ENCODE measurements around the gene CHID1. TPM values are rescaled to one million over a fixed set of nuclear protein-coding genes. Genes with fewer than 3 reads are reported as not detected.

Gene CHID1
- total RNA-seq, 2 donors from 2014 or later, result 61.2 to 195 TPM

DNA sequence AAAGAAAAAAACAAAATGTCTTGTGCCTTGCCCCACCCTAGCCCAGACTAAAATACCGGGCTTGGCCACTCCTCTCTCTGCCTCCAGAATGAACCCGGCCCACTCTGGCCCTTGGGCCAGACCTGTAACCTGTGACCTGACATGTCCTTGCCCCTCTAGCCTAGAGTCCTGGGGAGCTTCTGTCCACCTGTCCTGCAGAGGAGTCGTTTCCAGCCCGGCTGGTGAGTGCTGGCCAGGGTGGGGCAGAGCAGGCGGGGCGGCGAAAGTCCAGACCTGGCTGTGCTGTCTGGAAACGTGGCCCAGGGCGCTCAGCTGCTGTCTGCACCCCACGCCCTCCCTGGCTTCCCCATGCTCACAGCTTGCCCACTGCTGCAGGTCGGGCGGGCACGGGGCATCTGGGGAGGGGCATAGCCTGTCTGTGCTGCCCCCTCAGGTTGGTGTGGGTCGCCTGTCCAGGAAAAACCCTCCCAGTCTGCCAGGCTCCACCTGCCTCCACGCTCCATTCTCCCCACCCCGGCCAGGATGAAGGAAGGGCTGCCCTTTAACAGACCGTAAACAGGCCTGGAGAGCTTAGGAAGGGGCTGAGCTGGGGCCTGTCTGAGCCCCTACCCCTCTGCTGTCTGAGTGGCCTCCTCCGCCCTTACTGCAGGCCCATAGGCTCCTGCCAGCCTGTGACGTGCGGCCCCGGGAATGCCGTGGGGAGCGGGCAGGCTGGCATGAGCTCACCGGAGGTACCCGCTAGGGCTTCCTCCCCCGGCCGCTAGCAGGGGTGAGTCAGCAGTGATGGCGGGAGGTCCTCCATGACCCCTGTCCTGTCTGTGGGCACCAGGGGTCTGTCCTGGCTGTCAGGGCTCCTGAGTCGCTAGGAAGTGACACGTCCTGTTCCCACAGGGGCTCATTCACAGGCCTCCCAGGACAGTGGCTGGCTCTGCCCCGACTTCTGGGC is 76.0 kb downstream of the CHID1 start:
- peak overlapping the region; percentile 97 to 99 for H3K27ac ChIP-seq
- H3K4me3 ChIP-seq, result peak overlapping the region; percentile 94
- TF ChIP-seq CTCF (IDR thresholded peaks at IDR 0.05), result no peak
- H3K27me3 ChIP-seq (replicated peaks; ENCODE audit: insufficient read depth), result no peaks in the 10 kb centered on the region
- DNase-seq (ENCODE audit: low spot score) (peak; percentile 62), ATAC-seq (ENCODE audit: insufficient number of reproducible peaks, low FRiP score, low read depth) (peak; percentile 24)
- H3K9me3 ChIP-seq, result no peaks in the 10 kb centered on the region
- H3K4me1 ChIP-seq (ENCODE audit: control insufficient read depth in 1 of 2, low read depth in 2 of 2), result peaks cover 32 to 60% of the 10 kb centered on the region in 2 donors
- peaks cover 30% of the 10 kb centered on the region for H3K36me3 ChIP-seq

DNA sequence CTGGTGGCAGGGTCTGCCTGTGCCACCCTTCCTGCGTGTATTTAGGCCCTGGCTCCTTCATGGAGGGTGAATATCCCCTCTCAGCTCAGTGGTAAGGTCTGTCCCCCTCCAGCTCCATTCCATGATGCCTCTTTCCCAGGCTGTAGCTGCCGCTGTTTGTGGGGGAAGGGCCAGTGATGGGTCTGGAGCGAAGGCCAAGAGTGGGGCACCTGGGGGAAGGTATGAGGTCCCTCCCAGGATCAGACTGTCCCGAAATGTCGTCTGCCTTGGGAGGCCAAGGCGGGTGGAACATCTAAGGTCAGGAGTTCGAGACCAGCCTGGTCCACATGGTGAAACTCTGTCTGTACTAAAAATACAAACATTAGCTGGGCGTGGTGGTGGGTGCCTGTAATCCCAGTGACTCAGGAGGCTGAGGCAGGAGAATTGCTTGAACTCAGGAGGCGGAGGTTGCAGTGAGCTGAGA is 76.7 kb downstream of the CHID1 start:
- Histone ChIP-seq H3K4me3 (peak overlapping the region; percentile 94), H3K36me3 (peaks cover 23% of the 10 kb centered on the region), H3K9me3 (no peaks in the 10 kb centered on the region), H3K4me1 (ENCODE audit: control insufficient read depth in 1 of 2, low read depth in 2 of 2) (peaks cover 37 to 68% of the 10 kb centered on the region in 2 donors), H3K27me3 (replicated peaks; ENCODE audit: insufficient read depth) (no peaks in the 10 kb centered on the region), H3K27ac (peak overlapping the region; percentile 97 to 99)
- ATAC-seq (ENCODE audit: insufficient number of reproducible peaks, low FRiP score, low read depth) (no peak), DNase-seq (ENCODE audit: low spot score) (no peak)
- TF ChIP-seq CTCF (IDR thresholded peaks at IDR 0.05), result no peak

DNA sequence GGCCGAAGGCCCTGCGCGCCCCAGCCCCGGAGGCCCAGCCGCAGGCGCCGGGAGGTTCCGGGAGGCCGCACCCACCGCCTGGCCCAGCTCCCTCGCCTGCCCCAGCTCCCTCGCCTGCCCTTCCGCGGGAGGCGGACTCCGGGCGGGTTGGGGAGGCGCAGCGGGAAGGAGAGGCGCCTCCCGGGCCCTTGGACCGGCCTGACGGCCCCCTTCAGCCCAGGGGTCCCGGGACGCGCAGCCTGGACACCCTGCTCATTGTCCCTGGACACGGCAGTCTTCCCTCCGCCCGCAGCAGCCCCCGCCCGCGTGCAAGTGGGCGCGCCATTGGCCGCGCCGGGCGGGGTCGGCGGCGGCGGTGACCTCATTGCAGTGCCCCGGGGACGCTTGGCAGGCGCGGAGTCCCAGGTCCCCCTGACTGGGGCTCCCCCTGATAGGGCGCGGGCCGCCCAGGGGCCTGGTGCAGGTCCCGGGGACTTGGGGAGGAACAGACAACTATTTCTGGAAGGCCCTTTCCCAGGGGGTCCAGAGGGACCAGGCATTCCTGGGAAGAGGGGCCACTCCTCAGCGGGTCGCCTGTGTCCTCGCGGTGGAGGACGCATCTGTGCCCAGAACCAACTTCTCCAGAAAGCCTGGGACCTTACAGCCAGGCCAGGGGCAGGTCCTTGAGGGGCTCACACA is 77.4 kb downstream of the CHID1 start:
- Histone ChIP-seq H3K36me3 (peaks cover 17% of the 10 kb centered on the region), H3K27ac (peak overlapping the region; percentile 97 to 99), H3K27me3 (replicated peaks; ENCODE audit: insufficient read depth) (no peaks in the 10 kb centered on the region), H3K4me1 (ENCODE audit: control insufficient read depth in 1 of 2, low read depth in 2 of 2) (peaks cover 40 to 74% of the 10 kb centered on the region in 2 donors), H3K4me3 (peak overlapping the region; percentile 94), H3K9me3 (no peaks in the 10 kb centered on the region)
- no peak for DNase-seq (ENCODE audit: low spot score)
- peak; percentile 15 for ATAC-seq (ENCODE audit: insufficient number of reproducible peaks, low FRiP score, low read depth)
- TF ChIP-seq CTCF (IDR thresholded peaks at IDR 0.05), result no peak

DNA sequence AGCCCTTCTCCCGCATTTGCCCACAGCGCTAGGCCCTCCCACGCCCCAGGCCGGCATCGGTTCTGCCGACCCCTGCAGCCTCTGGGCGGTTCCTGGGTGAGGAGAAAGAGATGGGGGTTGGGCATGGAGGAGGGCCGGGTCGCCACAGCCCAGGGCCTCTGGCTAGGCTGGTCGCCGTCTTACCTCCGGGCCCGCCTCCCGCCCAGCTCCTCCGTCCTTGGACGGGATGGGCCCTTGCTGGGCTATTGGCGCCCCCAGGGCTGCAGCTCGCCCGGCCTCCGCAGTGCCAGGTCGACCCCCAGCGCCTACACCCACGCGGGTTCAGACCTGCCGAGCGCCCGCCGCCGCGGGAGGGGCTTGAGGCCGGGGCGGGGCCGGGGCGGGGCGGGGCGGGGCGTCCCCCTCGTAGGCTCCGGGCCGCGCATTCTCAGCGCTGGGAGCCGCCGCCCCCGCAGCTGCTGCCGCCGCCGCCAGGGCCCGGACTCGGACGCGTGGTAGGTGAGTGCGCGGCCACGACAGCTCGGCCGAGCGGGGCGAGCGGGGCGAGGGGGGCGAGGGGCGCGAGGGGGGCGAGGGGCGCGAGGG is 78.0 kb downstream of the CHID1 start, which contains the start of gene CD151:
TSS of gene CD151 (plus strand) at position 424 of the 585 bp plus-strand sequence. CDS start 3,118 bp downstream, outside the sequence.
- no peak for TF ChIP-seq CTCF (IDR thresholded peaks at IDR 0.05)
- Histone ChIP-seq H3K27ac (peak within 1 kb of the TSS; percentile 97 to 99), H3K4me3 (peak within 1 kb of the TSS; percentile 94), H3K36me3 (peaks cover 15% of the 10 kb centered on the region), H3K9me3 (no peaks in the 10 kb centered on the region), H3K27me3 (replicated peaks; ENCODE audit: insufficient read depth) (no peaks in the 10 kb centered on the region), H3K4me1 (ENCODE audit: control insufficient read depth in 1 of 2, low read depth in 2 of 2) (peaks cover 40 to 76% of the 10 kb centered on the region in 2 donors)
- ATAC-seq (ENCODE audit: insufficient number of reproducible peaks, low FRiP score, low read depth) (no peak), DNase-seq (ENCODE audit: low spot score) (no peak)

All from thoracic aorta (tissue), 2 donors.